Fibroblast of the aortic adventitia (primary cell): ENCODE measurements around the gene SCMH1. TPM values are rescaled to one million over a fixed set of nuclear protein-coding genes. Genes with fewer than 3 reads are reported as not detected.

ENCODE experiments used
- DNase-seq: peaks from one replicate; pipeline ENCODE4 v3.0.0-alpha.2; 2010; ENCODE audit warnings: low read depth
- H3K4me3 ChIP-seq: 2 replicates; pipeline ENCODE4 v1.5.1; 2011; ENCODE audit warnings: low read depth, mild to moderate bottlenecking, control low read depth, low read length, moderate library complexity
- CTCF ChIP-seq: IDR thresholded peaks from 2 replicates; pipeline ENCODE4 v1.5.1; 2011; ENCODE audit warnings: mild to moderate bottlenecking, low read length, control low read depth, inconsistent platforms; ENCODE audit not compliant: insufficient read depth
- total RNA-seq: library from RNA; depleted of rRNA; stranded (reverse); fragments of >200 nt; gene quantifications from 2 replicates; pipeline ENCODE4 v1.2.3, GENCODE V29; 2012; ENCODE audit warnings: low replicate concordance

SCMH1 gene
- total RNA-seq, 1 donor: 12.1 TPM

DNA sequence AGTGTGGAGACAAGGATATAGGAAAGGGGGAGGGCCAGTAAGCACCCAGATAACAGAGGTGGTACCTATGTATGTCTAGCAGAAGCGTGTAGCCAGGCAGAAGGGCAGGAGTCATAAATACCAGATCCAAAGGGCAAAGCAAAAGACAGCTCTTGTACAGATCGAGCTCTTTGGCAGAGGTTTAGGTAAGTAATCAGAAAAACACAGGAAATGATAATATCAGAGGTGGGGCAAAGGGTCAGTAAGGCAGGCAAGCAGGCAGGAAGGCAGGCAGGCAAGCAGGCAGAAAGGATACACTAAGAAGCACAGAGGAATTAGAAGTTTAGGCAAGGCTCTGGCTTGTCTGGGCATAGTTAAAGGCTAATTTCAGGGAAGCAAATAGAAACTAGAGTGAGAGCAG, 197.9 kb downstream of the SCMH1 start:
- no peak for DNase-seq
- TF ChIP-seq CTCF: no peak
- no peak overlapping the region for H3K4me3 ChIP-seq

DNA sequence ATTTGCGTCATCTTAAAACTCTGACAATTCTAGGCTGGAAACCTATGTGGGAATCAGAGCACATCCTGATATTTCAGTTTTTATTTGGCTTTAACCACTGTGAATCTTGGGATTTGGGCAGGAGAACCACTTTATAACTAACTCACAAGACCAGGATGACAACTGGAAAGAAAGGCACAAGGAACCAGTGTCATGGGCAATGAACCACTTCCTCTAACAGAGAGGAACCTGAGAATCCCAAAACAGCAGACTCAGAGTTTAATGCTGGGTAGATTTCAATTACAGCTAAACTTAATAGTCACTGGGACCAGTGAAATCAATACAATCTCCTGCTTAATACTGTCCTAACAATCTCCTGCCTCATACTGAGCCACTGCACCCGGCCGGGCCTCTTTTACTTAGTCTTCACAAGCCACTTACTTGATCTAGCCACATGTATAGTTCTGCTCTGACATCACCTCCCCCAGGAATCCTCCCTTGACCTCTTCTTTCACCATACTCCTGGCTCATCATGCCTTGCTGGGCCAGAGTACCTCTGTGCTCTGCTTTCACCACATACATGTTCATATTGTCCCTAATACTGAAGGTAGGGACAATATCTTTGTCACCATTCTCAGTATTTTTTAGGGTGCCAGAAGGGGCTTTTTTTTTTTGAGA, 200.4 kb downstream of the SCMH1 start:
- no peak overlapping the region for H3K4me3 ChIP-seq
- DNase-seq: no peak
- no peak for TF ChIP-seq CTCF

DNA sequence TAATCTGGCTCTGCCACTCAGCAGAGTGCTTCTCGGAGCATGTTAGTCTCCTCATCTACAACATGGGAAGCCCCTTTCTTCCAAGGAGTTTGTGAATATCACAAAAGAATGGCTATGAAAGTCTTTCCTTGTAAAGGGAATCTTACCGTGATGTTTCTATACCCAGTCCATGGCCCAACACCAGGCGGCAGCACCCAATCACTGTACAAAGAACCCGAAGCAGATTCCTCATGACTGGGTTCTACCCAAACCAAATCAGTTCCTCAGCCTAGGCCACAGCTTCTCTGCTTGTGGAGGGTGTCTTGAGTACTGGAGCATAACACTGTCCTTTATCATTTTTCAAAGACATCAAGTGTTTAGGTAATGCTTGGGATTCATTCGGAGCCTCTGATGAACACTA, 204.0 kb downstream of the SCMH1 start:
- H3K4me3 ChIP-seq: no peak overlapping the region
- peak; percentile 49 for TF ChIP-seq CTCF
- peak; percentile 36 for DNase-seq

DNA sequence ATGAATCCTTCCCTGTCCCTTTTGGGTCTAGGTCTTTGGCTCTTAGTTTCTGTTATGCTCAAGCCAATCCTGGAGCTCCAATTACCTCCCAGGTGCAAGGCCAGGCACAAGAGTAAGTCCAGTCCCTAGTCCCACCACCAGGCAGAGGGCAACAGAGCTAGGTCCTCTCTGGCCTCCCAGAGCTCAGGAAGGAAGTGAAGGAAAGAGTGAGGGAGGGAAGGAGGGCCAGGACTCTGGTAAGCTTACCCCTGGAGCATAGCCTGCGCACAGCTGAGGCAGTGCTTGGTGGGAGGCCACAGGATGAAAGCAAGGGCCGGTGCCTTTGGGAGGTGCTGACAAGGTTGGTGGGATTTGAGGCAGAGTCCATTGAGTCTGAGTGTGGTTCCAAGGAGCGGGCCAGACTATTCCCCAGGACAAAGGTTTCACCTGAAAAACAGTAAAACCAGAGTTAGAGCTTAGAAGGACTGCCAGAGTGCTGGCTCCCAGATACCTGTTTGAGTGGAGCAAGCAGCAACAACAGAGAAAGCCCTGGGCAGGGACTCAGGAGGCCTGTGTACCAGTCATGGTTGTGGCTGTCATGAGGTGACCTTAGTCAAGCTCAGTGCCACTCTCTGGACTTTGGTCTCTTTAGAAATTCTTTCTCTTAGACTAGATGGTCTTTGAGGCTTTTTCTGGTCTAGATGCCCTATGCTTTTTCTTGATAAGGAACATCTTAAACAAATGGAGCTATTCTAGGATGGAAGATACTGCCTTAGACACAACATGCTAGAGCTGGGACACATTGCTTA, 204.8 kb downstream of the SCMH1 start:
- no peak for DNase-seq
- no peak overlapping the region for H3K4me3 ChIP-seq
- TF ChIP-seq CTCF: no peak

- no peak for DNase-seq
Observed at GRCh38 chr1:41033272-41033671, 208.8 kb downstream of the SCMH1 start.

DNA sequence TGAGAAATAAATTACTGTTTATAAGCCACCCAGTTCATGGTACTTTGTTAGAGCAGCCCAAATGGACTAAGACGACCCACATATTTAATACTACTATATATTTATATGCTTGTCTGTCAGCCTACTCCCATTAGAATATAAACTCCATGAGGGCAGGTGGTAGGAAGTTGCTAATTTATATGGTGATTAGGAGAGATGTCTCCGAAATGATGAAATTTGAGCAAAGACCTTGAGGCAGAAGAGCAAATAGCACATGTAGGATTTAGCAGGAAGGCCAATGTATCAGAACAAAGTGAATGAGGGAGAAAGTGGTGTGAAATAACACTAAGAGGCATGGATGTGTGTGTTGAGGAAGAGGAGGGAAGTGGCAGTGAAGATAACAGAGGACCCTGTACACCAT, 210.0 kb downstream of the SCMH1 start:
- no peak for DNase-seq
- TF ChIP-seq CTCF: no peak

More at GRCh38 chr1:41033272-41033671, 208.8 kb downstream of the SCMH1 start:
- no peak for TF ChIP-seq CTCF
- H3K4me3 ChIP-seq: no peak overlapping the region

More for the DNA sequence above, 210.0 kb downstream of the SCMH1 start:
- H3K4me3 ChIP-seq: no peak overlapping the region
